K562 (cell line): ENCODE measurements around the gene LAG3. TPM values are rescaled to one million over a fixed set of nuclear protein-coding genes. Genes with fewer than 3 reads are reported as not detected.

Source experiments
- CAMTA2 ChIP-seq: fragments of 250-450 bp; sonication (Bioruptor Pico); conservative IDR thresholded peaks from 2 replicates; pipeline ENCODE4 v1.5.1; 2022
- CREB3L1 ChIP-seq: fragments of 450-650 bp; IDR thresholded peaks from 2 replicates; pipeline ENCODE4 v1.6.1; 2014; ENCODE audit warnings: low read depth, mild to moderate bottlenecking, moderate library complexity, borderline replicate concordance
- GTF2E2 ChIP-seq: fragments of 200-800 bp; sonication (Bioruptor generic); IDR thresholded peaks from 2 replicates; pipeline ENCODE4 v1.6.1; 2016; ENCODE audit warnings: missing genetic modification characterization, missing compliant biosample characterization
- JUND ChIP-seq, 2 experiments: IDR thresholded peaks; 2 replicates in 1 of 2; 3 replicates in 1 of 2; pipeline ENCODE4 v1.6.1; 2011; ENCODE audit warnings: borderline replicate concordance in 2 of 2, low read depth in 2 of 2, low read length in 2 of 2, improper control_type of control experiment in 1 of 2, missing biosample characterization in 1 of 2, missing genetic modification characterization in 1 of 2, missing genetic modification reagents in 1 of 2
- KHSRP ChIP-seq: fragments of 450-650 bp; IDR thresholded peaks from 2 replicates; pipeline ENCODE4 v1.6.1; 2017
- L3MBTL2 ChIP-seq: fragments of 450-650 bp; IDR thresholded peaks from 2 replicates; pipeline ENCODE4 v1.6.1; 2016; ENCODE audit warnings: mild to moderate bottlenecking, moderate library complexity
- NFRKB ChIP-seq: fragments of 450-650 bp; IDR thresholded peaks from 2 replicates; pipeline ENCODE4 v1.6.1; 2016; ENCODE audit warnings: low read depth
- NR2C1 ChIP-seq, 2 experiments: fragments of 450-650 bp; IDR thresholded peaks; 2 replicates each; pipeline ENCODE4 v1.6.1; 2017; ENCODE audit warnings: mild to moderate bottlenecking in 2 of 2, antibody characterized with exemption in 1 of 2, inconsistent platforms in 1 of 2, missing compliant biosample characterization in 1 of 2, missing genetic modification characterization in 1 of 2
- SMARCA5 ChIP-seq: fragments of 450-650 bp; IDR thresholded peaks from 2 replicates; pipeline ENCODE4 v1.6.1; 2016
- SRF ChIP-seq, 2 experiments: fragments of 250-450, 450-650 bp in 1 of 2; sonication (Bioruptor Pico) in 1 of 2; sonication (generic) in 1 of 2; formaldehyde crosslinking; IDR thresholded peaks; 2 replicates each; pipeline versions ENCODE4 v1.5.0 to v1.5.1; 2020 to 2022; ENCODE audit warnings: mild to moderate bottlenecking in 1 of 2, missing genetic modification reagents in 1 of 2
- TBL1XR1 ChIP-seq, 2 experiments: IDR thresholded peaks; 2 replicates each; pipeline ENCODE4 v1.6.1; 2012; ENCODE audit warnings: improper control_type of control experiment in 2 of 2, low read length in 2 of 2, mild to moderate bottlenecking in 1 of 2
- TOE1 ChIP-seq, 2 experiments: fragments of 450-650 bp in 1 of 2; sonication (generic) in 1 of 2; formaldehyde crosslinking in 1 of 2; IDR thresholded peaks; 2 replicates each; pipeline versions ENCODE4 v1.7.1 to v1.8.0; 2016 to 2022; ENCODE audit warnings: borderline replicate concordance in 2 of 2, mild to moderate bottlenecking in 2 of 2, antibody characterized with exemption in 1 of 2, inconsistent platforms in 1 of 2, low read depth in 1 of 2, missing genetic modification reagents in 1 of 2, moderate library complexity in 1 of 2
- UBTF ChIP-seq, 2 experiments: IDR thresholded peaks; 2 replicates each; pipeline ENCODE4 v1.6.1; 2012; ENCODE audit warnings: improper control_type of control experiment in 2 of 2, low read depth in 2 of 2, low read length in 2 of 2, borderline replicate concordance in 1 of 2
- ZNF175 ChIP-seq: fragments of 200-800 bp; sonication (Bioruptor generic); IDR thresholded peaks from 2 replicates; pipeline ENCODE4 v1.6.1; 2016; ENCODE audit warnings: low read depth, mild to moderate bottlenecking, missing genetic modification characterization, missing compliant biosample characterization
- ZNF589 ChIP-seq: fragments of 200-800 bp; sonication (Bioruptor generic); IDR thresholded peaks from 2 replicates; pipeline ENCODE4 v1.6.1; 2016; ENCODE audit warnings: low read depth, missing genetic modification characterization, missing compliant biosample characterization
- polyA plus RNA-seq, 8 experiments: library from polyadenylated mRNA; depleted of rRNA in 4 of 8; stranded (reverse) in 5 of 8; unstranded in 3 of 8; fragments of >200 nt; fragmentation: Nextera tagmentation in 2 of 8; fragmentation: Illumina TruSeq in 1 of 8; extraction: Ambion mirVana in 2 of 8; extraction: Trizol in 1 of 8; gene quantifications; 2 replicates each; pipeline versions ENCODE4 v1.2.1 to v1.2.3, GENCODE V29; 2011 to 2014; ENCODE audit warnings: inconsistent platforms in 1 of 8, missing spikeins in 1 of 8
- total RNA-seq, 7 experiments: library from RNA; depleted of rRNA in 6 of 7; stranded (reverse); fragments of >200 nt in 6 of 7; fragmentation: Illumina TruSeq in 2 of 7; extraction: Trizol in 2 of 7; gene quantifications; 2 replicates each; pipeline versions ENCODE4 v1.2.1 to v1.2.3, GENCODE V29; 2011 to 2021; ENCODE audit warnings: low replicate concordance in 1 of 7

The LAG3 gene
- total and polyA plus RNA-seq, 9 of the 15 experiments (the other 6 are each of a cell fraction or from before 2014, with no cell fraction given) = 0.07 to 0.66 (median 0.09) TPM; not detected in 1

GRCh38 chr12:6752921-6753771 is 19.2 kb upstream of the LAG3 start, which contains the start of gene MLF2 (continued):
- 0 out of 4 replicates have a peak, but pooled peaks have one; percentile 49 for TF ChIP-seq UBTF (IDR thresholded peaks at IDR 0.05; ENCODE audit: borderline replicate concordance in 1 of 2, low read depth in 2 of 2, low read length in 2 of 2)
- TF ChIP-seq NR2C1 (IDR thresholded peaks at IDR 0.05) = 0 out of 2 replicates have a peak, but pooled peaks have one; percentile 2
- TF ChIP-seq NR2C1 (tag; IDR thresholded peaks at IDR 0.05) = no peak
- TF ChIP-seq TBL1XR1 (IDR thresholded peaks at IDR 0.05; ENCODE audit: low read length in 2 of 2) = 0 out of 4 replicates have a peak, but pooled peaks of 1 of the 2 experiments have one; percentile 60
- TF ChIP-seq SMARCA5 = 0 out of 2 replicates have a peak, but pooled peaks have one; percentile 24
- peak in 1 of 2 experiments; percentile 66; a peak in 1 of 4 replicates for TF ChIP-seq SRF (CRISPR knock-in tag; IDR thresholded peaks at IDR 0.05)
- TF ChIP-seq L3MBTL2 = peak; percentile 35
- no peak for TF ChIP-seq CAMTA2
- no peak for TF ChIP-seq ZNF175 (CRISPR knock-in tag)
- no peak for TF ChIP-seq ZNF589 (CRISPR knock-in tag)
- peak; percentile 75 for TF ChIP-seq KHSRP
- TF ChIP-seq GTF2E2 (tag) = peak; percentile 61; the same call in 1 of the 2 replicates
- TF ChIP-seq NFRKB = peak; percentile 89
- TF ChIP-seq JUND (IDR thresholded peaks at IDR 0.05; ENCODE audit: borderline replicate concordance, low read depth, low read length) = peak; percentile 75
- peak; percentile 10; the same call in 1 of the 3 replicates for TF ChIP-seq JUND (tag; IDR thresholded peaks at IDR 0.05; ENCODE audit: borderline replicate concordance, low read depth, low read length)
- peak; percentile 44; the same call in 1 of the 2 replicates for TF ChIP-seq CREB3L1
- peak; percentile 66; the same call in 1 of the 2 replicates for TF ChIP-seq TOE1 (IDR thresholded peaks at IDR 0.05; ENCODE audit: borderline replicate concordance)
- no peak for TF ChIP-seq TOE1 (CRISPR knock-in tag; IDR thresholded peaks at IDR 0.05; ENCODE audit: borderline replicate concordance, low read depth)
